Fibroblast of skin of scalp (primary cell): ENCODE results near the gene CCIN.
A peak's percentile ranks its signal among the peaks of the same experiment; 100 is the strongest.
"Not testable (repeated sequence)": the region's sequence is repeated elsewhere in the genome, so short reads cannot be mapped to it uniquely, and the experiment has no call there.

Source experiments
- DNase-seq: peaks from one replicate; pipeline ENCODE4 v3.0.0-alpha.2; 2013

CCIN gene

GRCh38 chr9:36141288-36141687 is 27.9 kb upstream of the CCIN start:
- DNase-seq, result peak; percentile 50

- DNase-seq, result no peak
These were observed 27.4 kb upstream of the CCIN start for GRCh38 chr9:36141761-36142160.

- no peak for DNase-seq
These were observed 26.5 kb upstream of the CCIN start for GRCh38 chr9:36142510-36143244.

GRCh38 chr9:36143245-36143641 is 25.9 kb upstream of the CCIN start:
- DNase-seq, result no peak

GRCh38 chr9:36144309-36145232 is 24.6 kb upstream of the CCIN start:
- no peak for DNase-seq

- DNase-seq, result no peak
These were observed 23.2 kb upstream of the CCIN start for GRCh38 chr9:36145970-36146369.

GRCh38 chr9:36146651-36147050 is 22.5 kb upstream of the CCIN start:
- DNase-seq, result no peak

- DNase-seq, result no peak
These were observed 21.6 kb upstream of the CCIN start for GRCh38 chr9:36147441-36148175.

GRCh38 chr9:36148311-36149051 is 20.7 kb upstream of the CCIN start:
- DNase-seq, result peak; percentile 98

- peak; percentile 90 for DNase-seq
These were observed 20.0 kb upstream of the CCIN start for GRCh38 chr9:36149197-36149596.

GRCh38 chr9:36150574-36151315 is 18.4 kb upstream of the CCIN start:
- peak; percentile 41 for DNase-seq

GRCh38 chr9:36151316-36152210 is 17.6 kb upstream of the CCIN start:
- peak; percentile 65 for DNase-seq

GRCh38 chr9:36152741-36153438 is 16.3 kb upstream of the CCIN start:
- DNase-seq, result no peak

- no peak for DNase-seq
These were observed 15.4 kb upstream of the CCIN start for GRCh38 chr9:36153746-36154145.

- peak; percentile 44 for DNase-seq
These were observed 14.7 kb upstream of the CCIN start for GRCh38 chr9:36154331-36154952.

GRCh38 chr9:36156116-36156515 is 13.1 kb upstream of the CCIN start:
- no peak for DNase-seq

GRCh38 chr9:36158122-36158521 is 11.1 kb upstream of the CCIN start:
- no peak for DNase-seq

- DNase-seq, result peak; percentile 64
These were observed 10.3 kb upstream of the CCIN start for GRCh38 chr9:36158917-36159316.

- DNase-seq, result not testable (repeated sequence)
These were observed 9.7 kb upstream of the CCIN start for GRCh38 chr9:36159509-36159908.
